HG02759 (cell line): ENCODE results near the gene SPIB.
"Not testable (repeated sequence)": the region's sequence is repeated elsewhere in the genome, so short reads cannot be mapped to it uniquely, and the experiment has no call there.

Experiments used
- ATAC-seq: cut with Tn5 transposase; IDR thresholded peaks from one replicate; pipeline ENCODE4 v1.9.1; 2021; ENCODE audit warnings: mild to moderate bottlenecking, moderate library complexity; ENCODE audit not compliant: unreplicated experiment

SPIB gene

DNA sequence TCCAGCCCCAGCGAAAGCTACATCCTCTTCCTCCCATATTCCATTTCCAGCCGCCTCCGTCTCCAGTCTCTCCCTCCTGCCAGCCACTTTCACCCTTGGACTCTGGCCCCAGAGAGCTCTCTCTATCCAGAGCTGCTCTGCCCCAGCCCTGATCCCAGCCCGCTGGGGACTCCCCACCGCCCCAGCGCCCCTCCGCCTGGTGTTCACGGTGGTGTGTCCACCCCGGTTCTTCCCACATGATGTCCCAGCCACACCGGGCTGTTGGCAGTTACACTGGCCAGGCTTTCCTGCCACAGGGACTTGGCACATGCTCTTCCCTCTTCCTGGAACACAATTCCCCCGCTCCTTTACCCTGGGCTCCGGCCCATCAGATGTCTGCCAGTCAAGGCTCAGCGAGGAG lies 46.3 kb downstream of the SPIB start:
- no peak for ATAC-seq

DNA sequence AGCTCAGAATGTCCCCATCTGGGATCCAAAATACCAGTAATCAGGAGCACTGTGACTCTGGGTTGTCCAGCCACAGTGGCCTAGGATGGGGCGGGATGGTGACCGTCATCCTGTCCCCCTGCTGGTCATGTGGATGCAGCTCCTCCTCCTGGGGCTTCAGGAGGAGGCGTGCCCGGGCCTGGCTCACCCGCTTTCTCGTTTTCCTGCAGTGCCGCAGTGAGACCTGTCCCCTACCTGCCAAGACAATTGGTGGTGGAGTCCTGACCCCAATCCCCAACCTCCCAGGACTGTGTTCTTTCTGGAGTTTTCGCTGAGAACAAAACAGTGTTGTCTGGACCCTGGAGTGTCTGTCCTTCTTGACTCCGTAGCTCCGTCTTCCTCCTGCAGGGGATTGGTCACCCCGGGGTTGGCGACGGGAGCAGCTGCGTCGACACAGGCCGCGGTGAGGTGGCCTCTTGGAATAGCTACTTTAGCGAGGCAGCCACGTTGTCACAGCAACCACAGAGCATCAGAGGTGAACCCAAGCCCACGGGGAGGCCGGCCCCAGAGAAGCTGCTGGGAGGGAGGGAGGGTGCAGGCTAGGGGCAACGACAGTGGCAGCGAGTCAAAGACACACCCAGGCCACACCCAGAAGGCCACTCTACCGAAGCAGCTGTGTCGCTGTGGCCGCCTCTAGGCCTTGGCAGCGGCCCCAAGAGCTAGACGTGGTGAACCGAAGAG lies 47.4 kb downstream of the SPIB start:
- no peak for ATAC-seq

DNA sequence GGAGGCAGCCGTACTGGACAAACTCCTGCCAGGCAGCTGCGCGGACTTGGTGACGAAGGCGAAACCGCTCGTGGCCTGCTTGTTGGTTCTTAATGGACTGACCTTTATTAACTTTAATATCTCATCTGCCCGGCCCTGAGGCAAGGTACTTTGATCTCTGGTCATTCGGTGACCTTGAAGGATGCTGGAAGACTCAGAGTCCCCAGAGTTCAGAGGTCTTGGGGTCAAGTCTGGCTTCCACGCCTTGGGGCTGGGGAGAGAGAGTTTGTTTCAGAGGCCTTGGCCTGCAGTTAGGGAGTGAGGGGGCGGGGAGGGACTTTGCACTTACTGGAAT lies 47.9 kb downstream of the SPIB start:
- ATAC-seq: no peak

DNA sequence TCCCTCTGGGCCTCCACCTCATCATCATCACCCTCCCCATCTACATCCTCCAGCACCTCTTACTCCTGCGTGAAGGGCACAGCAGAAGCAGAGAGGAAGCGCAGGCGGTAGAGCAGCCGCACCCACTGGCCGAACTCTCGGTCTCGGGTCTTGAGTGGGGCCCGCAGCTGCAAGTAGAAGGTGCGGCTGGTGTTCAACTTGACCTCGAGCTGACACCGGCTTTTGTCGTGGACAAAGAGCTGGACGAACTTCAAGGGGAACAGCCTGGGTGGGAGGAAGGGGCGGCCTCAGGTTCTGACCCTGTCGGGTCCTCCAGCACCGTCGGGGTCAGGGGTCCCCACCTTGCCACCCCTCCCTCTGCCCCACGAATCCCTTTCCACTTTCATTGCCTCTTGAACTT lies 48.8 kb downstream of the SPIB start:
- no peak for ATAC-seq

DNA sequence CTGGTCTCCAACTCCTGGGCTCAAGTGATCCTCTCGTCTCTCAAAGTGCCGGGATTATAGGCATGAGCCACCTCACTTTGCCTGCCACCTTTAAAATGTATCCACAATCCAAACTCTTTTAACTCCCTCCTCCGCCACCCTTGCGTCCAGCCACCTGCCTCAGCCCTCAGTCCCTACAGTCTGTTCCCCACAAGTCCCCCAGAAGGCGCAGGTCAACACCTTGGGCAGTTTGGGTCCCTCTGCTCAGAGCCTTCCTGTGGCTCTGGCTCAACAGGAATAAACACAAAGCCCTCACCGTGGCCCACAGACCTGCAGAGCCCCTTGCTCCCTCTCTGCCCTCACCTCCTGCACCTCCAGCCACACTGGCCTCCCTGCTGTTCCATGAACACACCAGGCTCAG lies 50.1 kb downstream of the SPIB start:
- ATAC-seq: no peak

DNA sequence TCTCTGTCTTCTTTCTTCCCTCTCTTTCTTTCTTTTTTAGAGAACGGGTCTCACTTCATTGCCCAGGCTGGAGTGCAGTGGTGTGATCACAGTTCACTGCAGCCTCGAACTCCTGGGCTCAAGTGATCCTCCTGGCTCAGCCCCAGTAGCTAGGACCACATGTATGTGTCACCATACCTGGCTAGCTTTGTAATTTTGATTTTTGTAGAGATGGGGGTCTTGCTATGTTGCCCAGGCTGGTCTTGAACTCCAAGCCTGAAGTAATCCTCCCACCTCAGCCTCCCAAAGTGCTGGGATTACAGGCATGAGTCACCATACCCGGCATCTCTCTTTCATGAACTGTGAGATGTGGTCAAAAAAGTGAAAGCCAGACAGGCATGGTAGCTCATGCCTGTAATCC lies 54.6 kb downstream of the SPIB start:
- not testable (repeated sequence) for ATAC-seq

DNA sequence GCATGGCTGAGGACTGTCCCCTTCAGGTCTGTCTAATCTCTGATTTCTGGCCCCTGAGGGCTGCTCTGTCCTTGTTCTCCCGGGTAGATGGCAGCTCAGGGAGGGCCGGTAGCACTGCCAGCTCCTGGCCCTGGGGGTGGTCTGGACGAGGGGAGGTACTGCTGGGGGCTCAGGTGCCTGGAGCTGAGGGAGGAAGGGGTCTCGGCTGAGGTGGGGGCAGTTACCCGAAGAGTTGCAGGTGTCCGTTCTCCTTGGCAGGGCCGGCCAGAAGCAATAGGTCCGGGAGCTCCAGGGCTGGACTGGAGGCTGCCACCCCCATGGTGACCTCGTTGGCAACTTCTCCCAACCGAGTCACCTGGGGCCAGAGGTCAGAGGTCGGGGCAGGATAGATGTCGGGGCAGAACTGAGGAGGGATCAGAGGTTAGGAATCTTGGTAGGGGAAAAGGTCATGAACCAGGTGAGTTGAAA lies 56.4 kb downstream of the SPIB start:
- no peak for ATAC-seq

DNA sequence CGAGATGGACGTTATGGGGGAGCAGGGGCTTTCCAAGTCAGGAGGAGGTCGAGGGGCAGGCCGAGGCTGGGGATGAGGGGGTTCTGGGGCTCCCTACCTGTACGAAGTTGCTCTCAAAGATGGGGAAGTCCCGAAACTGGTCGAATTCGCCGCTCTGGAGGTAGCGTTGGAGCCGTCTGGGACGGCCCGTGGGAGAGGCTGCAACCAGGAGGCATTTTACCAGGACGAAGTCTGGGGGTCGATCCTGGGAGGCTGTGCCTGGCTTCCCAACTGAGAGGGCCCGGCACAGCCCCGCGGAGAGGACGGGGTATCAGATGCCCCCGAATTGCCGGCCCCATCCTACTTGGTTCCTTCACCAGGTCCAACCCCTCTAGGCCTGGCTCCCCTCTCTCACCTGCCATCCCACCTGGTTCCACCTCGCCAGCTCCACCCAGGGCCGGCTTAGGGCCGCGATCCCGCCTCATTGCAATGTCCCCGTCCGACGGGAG lies 57.0 kb downstream of the SPIB start:
- ATAC-seq: no peak

DNA sequence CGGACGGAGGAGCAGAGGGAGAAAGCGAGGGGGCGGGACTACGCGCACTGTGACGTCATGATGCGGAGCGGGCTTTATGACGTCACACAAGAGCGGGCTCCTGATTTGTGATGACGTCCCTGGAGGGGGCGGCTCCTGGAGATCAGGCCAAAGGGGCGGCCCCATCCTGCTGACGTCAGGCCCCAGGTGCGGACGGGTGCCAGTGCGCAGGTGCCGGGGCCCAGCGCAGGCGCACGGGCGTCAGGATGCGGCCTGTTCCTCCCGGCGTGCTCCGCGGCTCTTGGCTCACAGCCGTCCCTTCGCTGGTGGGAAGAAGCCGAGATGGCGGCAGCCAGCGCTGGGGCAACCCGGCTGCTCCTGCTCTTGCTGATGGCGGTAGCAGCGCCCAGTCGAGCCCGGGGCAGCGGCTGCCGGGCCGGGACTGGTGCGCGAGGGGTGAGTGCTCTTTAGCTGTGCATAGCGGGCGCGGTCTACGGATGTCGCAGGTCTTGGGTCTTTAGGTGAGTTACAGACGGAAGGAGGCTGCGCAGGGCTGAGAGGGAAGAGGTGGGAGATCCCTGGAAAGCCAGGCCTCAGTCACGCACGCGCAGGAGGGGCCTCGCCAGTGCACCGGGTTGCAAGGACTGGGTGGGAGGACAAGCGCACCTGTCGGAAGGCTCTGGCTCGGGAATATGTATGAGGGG lies 57.6 kb downstream of the SPIB start, which contains the start of the genes EMC10 and GARIN5A:
TSS of gene EMC10 (plus strand) at position 284 of the 683 bp plus-strand sequence. CDS start at position 322, 38 bp downstream.
TSS of gene GARIN5A (minus strand) at position 625 of the 683 bp plus-strand sequence. CDS start at position 165, 460 bp downstream.
- peak; percentile 86 for ATAC-seq

DNA sequence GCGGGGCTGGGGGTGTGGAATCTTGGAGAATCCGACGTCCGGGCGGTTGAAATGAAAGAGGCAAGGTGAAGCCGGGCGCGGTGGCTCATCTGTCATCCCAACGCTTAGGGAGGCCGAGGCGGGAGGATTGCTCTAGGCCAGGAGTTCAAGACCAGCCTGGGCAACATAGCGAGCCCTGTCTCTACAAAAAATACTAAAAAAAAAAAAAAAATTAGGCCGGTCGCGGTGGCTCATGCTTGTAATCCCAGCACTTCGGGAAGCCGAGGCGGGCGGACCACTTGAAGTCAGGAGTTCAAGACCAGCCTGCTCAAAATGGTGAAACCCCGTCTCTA lies 58.1 kb downstream of the SPIB start:
- no peak for ATAC-seq

DNA sequence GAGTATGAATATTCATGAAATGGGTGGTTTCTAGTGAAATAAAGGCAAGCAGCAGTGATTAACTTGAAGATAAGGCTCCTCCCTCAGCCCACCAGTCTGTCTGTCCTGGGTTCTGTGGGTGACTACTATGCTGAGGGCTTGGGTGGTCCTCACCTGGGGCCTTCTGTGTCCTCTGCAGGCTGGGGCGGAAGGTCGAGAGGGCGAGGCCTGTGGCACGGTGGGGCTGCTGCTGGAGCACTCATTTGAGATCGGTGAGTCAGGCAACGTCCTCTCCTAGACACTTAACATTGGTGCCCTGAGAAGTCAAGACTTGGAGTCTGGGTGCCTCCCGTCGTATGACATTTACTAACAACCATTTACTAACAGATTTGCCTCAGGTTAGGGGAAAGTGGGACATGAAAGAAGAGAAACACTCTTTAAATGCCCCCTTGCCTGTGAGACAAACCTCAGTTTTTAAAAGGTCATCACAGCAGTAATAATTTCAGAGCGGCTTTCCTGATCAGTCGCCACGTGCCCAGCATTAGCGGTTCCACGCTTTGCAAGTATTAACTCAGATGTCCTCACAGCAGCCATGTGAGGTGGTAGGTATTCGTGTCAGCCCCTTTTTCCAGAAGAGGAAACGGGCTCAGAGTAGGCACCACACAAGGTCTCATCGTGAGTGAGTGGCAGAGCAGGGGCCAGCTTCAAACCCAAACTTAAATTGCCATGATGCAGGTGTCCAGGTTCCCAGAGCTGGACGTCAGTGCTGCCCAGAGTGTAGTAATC lies 59.2 kb downstream of the SPIB start:
- no peak for ATAC-seq

DNA sequence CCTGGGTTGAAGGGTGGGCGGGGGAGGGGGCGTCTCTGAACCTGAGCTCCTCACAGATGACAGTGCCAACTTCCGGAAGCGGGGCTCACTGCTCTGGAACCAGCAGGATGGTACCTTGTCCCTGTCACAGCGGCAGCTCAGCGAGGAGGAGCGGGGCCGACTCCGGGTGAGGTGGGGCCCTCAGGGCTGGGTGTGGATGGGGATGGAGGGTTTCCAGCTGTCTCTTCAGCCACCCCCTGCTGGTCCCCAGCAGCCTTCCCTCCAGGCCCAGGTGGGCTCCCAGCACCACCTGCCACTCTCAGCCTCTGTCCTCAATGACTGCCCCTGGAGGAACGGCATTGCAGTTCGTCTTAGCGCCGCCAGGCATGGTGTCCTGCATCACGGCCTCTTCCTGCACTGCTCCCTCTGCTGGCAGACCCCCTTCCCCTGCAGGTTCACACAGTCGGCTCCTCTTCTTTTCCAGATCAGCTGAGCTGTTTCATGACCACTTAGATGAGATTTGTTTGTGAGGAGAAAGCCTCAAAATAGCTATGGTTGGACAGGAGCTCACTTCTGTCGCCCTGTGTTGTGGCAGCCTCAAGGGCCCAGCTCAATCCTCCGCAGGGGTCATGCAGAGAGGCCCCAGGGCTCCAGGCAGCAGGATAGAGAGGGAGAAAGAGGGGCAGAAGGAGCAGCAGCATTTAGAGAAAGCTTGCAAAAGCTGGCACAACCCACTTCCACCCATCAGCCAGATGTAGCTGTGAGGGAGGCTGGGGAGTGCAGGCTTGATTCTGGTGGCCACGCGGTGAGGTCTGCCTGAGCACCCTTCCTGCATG lies 60.4 kb downstream of the SPIB start:
- ATAC-seq: no peak

DNA sequence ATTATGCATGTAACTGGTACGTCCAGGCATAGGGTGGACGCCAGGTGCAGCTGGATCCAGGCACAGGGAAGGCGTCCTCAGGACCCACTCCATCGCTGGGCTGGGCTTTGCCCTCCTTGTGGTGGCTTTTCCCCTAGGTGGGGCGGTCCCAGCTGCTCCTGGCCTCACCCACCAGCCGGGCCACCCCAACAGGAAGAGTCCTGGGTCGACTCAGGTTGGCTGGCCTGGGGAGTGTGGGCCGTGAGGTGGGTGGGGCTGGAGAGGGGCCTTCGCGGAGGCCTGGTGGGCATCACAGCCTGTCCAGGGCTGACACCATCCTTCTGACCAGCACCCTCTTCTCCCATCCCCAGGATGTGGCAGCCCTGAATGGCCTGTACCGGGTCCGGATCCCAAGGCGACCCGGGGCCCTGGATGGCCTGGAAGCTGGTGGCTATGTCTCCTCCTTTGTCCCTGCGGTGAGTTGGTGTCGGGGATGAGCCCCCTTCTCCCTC lies 61.1 kb downstream of the SPIB start:
- no peak for ATAC-seq

DNA sequence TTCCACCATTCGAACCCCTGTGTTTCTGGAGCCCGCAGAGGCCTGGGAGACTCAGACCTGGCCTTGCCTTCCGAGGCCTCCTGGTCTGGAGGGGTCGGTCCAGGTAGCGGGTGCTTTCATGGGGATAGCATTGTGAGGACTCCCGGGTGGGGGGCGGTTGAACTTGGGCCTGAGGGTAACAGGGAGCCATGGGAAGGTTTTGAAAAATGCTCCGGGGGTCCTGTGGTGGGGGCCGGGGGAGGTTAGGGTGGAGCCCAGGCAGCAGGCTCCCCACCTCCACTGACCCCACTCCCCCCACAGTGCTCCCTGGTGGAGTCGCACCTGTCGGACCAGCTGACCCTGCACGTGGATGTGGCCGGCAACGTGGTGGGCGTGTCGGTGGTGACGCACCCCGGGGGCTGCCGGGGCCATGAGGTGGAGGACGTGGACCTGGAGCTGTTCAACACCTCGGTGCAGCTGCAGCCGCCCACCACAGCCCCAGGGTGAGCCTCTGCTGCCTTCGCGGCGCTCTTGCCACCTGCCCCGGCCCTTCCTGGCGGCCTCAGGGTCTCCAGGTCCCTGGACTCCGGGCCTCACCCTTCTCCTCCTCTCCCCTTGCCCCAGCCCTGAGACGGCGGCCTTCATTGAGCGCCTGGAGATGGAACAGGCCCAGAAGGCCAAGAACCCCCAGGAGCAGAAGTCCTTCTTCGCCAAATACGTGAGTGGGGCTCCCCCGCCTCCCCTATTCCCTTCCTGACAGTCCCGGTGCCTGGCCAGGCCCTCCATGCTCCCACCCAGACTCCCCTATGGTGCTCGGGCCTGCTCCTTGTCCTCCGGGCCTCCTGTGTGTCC lies 61.8 kb downstream of the SPIB start:
- no peak for ATAC-seq
